ENCODE results near the gene SPHK2.
"Not testable (repeated sequence)": the region's sequence is repeated elsewhere in the genome, so short reads cannot be mapped to it uniquely, and the experiment has no call there.

The SPHK2 gene

DNA sequence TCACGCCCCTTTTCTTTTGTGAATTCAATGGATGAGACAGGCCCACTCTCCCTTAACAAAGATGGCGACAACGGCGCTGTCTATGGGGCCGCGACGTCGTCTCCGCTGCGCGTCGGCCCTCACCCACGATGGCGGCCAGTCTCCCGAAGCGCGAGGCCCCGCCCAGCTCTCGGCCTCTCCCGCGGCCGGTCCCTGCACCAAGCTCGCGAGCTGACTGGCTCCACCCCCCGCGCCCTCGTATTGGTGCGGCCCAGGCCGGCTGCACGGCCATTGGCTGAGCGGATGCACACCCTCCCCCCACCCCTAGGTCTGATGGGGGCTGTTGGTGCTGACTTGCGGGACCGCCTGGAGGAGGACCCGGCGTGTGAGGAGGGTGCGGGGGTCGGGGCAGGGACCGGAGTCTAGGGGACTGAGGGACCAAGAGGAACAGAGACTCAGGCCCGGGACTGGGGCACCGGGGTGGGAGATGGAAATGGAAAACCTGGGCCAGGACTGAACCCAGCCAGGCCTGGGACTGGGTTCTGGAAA, 4.8 kb downstream of the SPHK2 start:
- DNase-seq (ENCODE audit: low read depth, low spot score): peak; percentile 88

DNA sequence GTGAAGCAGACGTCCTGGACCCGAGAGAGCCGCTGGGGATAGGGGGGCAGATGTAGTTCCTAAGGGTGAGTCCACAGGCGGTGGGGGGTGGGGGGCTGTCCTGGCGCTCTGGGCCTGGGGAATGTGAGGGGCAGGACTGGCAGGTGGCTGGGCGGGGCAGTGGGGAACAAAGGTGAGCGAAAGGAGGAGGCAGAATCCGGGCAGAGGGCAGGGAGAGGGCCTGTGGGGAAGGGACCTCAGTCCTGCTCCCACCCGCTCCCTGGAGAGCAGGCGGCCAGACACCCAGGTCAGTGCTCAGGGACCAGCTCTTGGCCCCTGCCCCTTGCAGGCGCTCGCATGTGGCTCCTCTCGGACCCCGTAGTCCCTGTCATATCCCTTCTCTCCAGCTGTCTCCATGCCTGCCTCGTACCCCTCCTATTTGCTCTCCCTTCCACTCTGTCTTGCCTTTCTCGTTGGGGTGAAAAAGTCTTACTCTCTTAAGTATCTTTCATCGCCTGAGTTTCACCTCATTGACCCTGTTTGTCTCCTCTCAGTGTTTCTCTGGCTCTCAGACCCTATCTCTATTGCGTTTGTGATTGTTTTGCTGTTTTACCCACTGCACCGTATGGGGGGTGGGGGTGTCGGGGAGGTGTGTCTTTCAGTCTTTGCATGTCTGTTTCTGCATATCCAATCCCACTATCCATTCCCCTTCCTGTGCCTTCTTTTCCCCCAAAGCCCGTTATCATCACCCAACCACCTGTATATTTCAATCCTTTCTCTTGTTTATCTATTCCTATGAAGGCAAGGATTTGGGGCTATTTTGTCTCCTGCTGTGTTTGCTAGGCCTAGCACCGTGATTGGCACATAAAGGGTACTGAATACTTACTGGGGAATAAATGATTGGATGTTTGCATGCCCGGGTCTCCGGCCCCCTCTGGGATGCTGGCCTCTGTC, 5.8 kb downstream of the SPHK2 start:
- no peak for DNase-seq (ENCODE audit: low read depth, low spot score)

DNA sequence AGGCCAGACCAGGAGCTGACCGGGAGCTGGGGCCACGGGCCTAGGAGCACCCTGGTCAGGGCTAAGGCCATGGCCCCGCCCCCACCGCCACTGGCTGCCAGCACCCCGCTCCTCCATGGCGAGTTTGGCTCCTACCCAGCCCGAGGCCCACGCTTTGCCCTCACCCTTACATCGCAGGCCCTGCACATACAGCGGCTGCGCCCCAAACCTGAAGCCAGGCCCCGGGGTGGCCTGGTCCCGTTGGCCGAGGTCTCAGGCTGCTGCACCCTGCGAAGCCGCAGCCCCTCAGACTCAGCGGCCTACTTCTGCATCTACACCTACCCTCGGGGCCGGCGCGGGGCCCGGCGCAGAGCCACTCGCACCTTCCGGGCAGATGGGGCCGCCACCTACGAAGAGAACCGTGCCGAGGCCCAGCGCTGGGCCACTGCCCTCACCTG, 6.6 kb downstream of the SPHK2 start:
- no peak for DNase-seq (ENCODE audit: low read depth, low spot score)

- DNase-seq (ENCODE audit: low read depth, low spot score): no peak
Observed at GRCh38 chr19:48627201-48627864, 8.0 kb downstream of the SPHK2 start.

- no peak for DNase-seq (ENCODE audit: low read depth, low spot score)
Observed at GRCh38 chr19:48627865-48628314, 8.6 kb downstream of the SPHK2 start.

GRCh38 chr19:48628486-48629296, 9.4 kb downstream of the SPHK2 start:
- no peak for DNase-seq (ENCODE audit: low read depth, low spot score)

DNA sequence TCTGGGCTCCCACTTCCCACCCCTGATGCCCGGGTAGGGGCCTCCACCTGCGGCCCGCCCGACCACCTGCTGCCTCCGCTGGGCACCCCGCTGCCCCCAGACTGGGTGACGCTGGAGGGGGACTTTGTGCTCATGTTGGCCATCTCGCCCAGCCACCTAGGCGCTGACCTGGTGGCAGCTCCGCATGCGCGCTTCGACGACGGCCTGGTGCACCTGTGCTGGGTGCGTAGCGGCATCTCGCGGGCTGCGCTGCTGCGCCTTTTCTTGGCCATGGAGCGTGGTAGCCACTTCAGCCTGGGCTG, 9.9 kb downstream of the SPHK2 start:
- DNase-seq (ENCODE audit: low read depth, low spot score): no peak

GRCh38 chr19:48629599-48630295, 10.4 kb downstream of the SPHK2 start:
- no peak for DNase-seq (ENCODE audit: low read depth, low spot score)

DNA sequence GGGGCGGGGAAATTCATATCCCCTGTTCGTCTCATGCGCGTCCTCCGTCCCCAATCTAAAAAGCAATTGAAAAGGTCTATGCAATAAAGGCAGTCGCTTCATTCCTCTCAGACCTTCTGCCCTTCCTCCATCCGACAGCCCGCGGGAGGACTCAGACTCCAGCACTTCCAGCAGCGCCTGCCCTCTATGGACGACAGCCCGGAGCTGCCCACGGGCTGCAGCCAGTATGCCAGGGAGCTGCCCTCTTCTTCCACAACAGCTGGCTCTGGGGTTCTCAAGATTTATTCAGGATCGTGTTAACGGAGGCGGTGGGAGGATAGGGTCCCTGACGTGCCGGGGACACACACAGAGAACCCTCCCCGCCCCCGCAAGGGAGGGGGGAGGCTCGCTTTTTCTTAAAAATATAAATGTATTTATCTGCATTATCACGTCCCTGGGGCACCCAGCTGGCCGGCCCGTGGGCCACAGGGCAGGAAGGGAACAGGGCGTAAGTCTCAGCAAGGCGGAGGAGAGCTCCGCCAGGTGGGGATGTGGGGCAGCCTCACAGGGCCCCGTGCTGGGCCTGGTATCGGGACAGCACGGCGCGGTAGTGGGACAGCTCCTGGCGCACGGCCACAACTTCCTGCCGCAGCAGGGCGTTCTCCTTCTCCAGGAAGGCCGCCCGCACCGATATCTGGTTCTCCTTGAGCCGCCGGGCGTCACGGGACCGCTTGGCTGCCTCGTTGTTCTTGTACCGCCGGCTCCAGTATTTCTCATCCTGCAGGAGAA, 11.2 kb downstream of the SPHK2 start:
- no peak for DNase-seq (ENCODE audit: low read depth, low spot score)

- no peak for DNase-seq (ENCODE audit: low read depth, low spot score)
Observed at GRCh38 chr19:48631225-48631624, 11.9 kb downstream of the SPHK2 start.

DNA sequence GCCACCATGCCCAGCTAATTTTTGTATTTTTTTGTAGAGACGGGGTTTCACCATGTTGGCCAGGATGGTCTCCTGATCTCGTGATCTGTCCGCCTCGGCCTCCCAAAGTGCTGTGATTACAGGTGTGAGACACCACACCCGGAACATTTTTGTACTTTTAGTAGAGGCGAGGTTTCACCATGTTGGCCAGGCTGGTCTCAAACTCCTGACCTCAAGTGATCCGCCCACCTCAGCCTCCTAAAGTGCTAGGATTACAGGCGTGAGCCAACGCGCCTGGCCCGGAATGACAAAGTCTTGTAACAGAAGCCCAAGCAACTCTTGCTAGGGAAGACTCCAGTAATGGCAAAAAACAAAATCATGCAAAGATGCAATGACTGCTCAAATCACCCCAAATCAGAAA, 13.0 kb downstream of the SPHK2 start:
- DNase-seq (ENCODE audit: low read depth, low spot score): not testable (repeated sequence)

- no peak for DNase-seq (ENCODE audit: low read depth, low spot score)
Observed at GRCh38 chr19:48632692-48633147, 13.4 kb downstream of the SPHK2 start.

DNA sequence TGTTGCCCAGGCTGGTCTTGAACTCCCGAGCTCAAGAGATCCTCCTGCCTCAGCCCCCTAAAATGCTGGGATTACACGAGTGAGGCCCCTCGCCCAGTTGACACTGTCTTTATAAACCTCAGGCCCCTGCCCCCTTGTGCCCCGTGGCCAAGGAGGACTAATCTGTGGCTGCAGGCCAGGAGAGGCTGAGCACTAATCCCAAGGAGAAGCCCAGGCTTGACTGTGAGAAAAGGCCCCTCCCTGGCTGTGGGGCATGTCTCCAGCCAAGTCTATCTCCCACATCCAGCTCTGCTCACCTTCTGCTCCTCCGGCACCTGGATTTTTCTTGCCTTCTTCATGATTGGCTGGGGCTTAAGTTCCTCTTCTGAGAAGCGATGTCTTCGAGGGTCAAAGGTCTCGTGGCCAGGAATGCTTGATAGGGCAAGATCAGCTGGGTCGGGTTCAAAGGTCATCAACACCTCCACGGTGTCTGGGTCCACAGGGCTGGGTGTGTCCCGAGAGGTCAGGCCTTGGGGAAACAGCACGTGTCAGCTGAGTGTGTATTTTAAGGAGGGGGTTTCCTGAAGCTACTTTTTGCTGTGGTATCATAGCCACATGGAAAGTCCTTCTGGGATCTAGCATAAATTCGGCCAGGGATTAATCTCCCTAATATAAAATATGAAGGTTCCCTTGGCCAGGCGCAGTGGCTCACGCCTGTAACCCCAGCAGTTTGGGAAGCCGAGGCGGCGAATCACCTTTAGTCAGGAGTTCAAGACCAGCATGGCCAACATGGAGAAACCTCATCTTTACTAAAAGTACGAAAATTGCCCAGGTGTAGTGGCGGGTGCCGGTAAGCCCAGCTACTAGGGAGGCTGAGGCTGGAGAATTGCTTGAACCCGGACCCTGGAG, 14.1 kb downstream of the SPHK2 start:
- no peak for DNase-seq (ENCODE audit: low read depth, low spot score)

- DNase-seq (ENCODE audit: low read depth, low spot score): no peak
Observed at GRCh38 chr19:48634036-48634342, 14.7 kb downstream of the SPHK2 start.

DNA sequence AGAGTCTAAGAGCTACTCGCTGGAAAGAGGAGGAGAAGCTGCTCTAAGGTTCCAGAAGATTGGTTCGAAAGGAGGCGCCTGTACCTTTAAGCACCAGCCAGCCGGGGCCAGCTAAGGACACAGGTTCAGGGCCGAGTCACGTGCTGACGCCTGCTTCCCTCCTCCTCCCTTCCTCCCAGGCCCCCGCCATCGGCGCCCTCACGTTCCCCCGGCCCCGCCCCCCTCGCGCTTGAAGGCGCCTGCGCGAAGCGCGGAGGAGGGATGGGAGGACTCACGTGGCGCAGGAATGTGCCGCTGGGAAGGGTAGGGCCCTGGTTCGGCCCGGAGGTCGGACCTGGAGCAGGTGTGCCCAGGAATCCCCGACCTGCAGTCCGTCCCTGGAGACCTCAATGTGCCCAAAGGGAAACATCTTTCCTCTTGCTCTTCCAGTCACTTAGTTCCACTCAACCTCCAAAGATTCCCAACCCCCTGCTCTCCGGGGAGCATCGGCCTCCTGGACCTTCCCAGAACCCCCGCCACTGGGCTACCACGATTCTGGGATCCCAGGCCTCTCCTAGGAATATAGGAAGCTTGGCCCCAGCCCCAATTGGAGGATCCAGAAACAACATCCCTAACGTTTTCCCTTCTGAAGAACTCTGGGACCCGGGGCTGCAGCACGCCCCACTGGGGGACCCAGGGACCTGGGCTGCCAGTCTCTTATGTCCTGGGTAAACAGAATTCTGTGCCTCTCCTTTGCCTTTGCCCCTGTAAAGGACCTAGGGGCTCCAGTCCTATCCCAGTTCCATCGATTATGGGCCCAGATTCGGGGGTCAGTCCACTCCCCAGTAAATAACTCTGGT, 15.3 kb downstream of the SPHK2 start:
- peak; percentile 85 for DNase-seq (ENCODE audit: low read depth, low spot score)

DNA sequence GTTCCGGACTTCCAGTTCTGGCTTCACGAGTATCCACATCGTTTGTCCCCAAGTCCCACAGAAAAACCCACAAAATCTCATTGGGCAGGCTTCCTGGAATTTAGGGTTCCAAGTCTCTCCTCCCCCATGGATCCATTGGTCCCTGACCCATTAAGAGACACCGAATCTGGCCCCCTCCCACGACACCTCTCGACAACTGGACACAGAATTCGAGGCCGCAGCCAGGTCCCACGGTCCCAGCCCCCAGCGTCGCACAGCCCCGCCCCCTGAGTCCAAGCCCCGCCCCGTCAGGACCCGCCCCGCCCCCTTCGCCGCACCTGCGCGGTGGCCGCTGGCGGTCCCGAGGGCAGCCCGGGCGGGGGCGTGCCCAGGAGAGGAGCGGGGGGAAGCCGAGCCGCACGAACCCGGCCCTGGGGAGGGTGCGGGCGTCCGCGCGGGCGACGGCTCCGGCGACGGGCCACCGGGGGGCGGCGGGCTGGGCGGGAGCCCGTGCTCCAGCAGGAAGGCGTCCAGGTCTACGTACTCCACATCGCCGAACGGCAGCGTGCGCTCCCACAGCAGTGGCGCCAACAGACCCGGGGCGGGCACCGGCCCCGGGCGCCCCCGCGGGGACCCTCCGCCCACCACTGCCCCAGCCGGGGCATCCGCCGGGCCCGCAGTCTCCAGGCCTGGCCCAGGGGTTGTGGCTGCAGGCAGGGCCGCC, 16.1 kb downstream of the SPHK2 start:
- DNase-seq (ENCODE audit: low read depth, low spot score): peak; percentile 68

DNA sequence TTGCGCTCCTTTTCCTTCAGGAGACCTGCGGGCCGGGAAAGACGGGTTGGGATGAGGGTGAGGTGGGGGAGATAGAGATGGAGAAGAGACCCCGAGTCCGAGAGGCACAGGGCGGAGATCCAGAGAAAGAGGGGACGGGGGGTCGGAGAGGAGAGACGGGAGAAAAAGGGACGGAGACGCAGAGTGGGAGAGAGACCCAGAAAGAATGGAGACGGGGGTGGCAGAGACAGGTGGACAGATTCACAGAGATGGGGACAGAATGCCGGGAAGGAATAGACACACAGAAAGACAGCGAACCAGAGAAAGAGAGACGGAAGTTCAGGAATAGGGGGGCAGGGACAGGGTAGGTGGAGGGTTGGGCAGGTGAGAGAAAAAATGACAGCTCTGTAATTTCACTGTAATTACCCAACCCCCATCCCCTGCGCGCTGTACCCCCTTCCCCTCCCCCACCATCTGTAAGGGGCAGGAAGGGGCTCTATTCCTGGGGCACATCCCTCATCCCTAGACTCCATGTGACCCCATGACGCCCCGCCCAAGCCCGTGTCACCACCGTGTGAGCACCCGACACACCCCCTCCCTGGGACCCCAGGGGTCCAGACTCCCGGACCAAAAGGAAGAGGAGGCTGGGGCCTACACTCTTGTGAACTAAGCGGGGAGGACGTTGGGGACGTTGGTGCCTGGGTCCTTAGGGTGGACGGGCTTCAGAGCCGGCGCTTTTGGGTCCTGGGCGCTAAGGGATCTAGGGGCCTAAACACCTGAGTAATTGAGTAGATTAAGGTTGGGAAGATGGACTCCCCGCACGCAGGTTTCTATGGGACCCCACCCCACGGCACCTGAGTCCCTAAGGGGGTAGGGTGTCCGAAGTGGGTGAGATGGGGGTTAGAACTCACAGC, 16.9 kb downstream of the SPHK2 start:
- DNase-seq (ENCODE audit: low read depth, low spot score): no peak

Measured in activated CD4-positive, CD25-positive, alpha-beta regulatory T cell treated with anti-CD3 and anti-CD28 coated beads, Interleukin-2, amount 50 U/mL, for 16 hours (primary cell).